GM19025 (cell line): Measurements from ENCODE around the gene P2RY14.
A peak's percentile ranks its signal among the peaks of the same experiment; 100 is the strongest.

ENCODE experiments used
- ATAC-seq: cut with Tn5 transposase; IDR thresholded peaks from one replicate; pipeline ENCODE4 v1.9.1; 2021; ENCODE audit warnings: mild to moderate bottlenecking, low read depth, moderate library complexity; ENCODE audit not compliant: unreplicated experiment

P2RY14 gene

DNA sequence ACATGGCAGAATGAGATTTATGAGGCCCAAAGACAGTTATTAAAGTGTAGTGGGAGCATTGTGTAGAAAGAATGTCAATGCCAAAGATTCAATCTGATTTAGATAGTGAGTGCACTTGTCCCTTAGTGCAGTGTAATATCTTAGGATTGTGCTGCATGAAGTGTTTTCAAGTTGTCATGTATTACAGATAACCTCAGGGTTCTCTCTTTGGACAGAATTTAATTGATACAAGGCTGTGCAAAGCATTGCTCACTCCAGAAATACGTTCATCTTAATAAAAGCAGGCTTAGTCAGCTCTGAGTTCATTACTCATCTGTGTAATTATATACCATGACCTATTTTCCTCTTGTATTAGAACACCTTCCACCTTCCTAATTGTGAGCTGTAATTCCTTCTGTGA is 59.3 kb downstream of the P2RY14 start:
- ATAC-seq, result no peak

DNA sequence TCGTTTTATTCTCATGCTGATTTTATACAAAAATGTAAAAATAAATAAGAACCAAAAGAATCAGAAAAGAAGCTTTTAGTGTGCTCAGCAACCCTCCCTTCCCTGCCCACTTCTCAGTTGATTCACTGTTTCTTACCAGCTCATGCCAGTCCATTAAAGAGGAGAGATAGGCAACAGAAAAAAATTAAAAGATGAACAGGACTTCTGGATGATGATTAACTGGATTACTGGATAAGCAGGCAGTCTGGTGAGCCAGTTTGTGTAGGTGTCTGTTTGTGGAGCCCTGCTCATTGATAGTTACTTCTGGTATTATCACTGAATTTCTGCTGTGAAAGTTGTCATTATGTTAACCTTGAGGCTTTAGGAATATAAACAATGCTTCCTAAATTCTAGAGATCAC is 60.2 kb downstream of the P2RY14 start:
- ATAC-seq, result no peak

DNA sequence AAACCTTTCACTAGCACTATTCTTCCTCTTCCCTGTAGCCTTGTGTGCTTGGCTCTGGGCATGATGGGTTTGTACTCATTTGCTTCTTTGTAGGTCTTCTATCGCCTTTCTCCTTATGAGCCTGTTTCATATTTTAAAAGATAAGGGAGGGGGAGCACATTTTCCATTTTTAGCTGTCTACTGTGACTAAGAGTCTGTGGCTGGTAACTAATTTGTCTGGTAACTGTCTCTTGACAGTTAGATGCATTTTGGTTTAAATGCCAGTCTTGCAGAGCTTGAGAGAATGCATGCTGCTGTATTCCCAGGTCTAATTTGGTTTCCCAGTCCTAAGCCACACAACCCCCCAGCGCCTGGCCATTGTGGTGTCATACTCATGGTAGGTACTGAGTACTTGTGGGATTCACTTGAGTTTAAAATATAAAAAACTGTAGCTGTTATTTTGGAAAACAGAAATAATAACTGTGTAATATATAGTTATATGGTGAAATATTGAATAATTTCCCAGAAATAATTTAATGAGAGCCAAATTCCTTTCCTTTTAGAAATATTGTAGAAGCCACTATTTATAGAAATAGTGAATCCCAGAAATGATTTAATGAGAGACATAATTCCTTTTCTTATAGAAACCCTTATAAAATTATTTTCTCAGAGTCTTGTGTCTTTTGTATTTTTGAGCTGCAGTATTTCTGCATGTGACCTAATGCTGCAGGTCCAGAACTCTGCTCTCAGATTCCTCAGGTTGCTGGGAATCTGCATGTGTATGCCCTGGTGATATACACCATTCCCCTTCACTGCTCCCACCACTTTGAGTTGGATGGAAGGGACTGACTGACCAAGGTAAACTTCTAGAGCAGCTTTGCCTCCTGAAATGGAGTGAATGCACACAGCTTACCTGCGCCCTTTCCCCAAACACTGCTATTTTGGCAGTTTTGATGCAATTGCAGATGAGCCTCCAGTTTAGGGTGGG is 61.4 kb downstream of the P2RY14 start:
- ATAC-seq, result no peak

DNA sequence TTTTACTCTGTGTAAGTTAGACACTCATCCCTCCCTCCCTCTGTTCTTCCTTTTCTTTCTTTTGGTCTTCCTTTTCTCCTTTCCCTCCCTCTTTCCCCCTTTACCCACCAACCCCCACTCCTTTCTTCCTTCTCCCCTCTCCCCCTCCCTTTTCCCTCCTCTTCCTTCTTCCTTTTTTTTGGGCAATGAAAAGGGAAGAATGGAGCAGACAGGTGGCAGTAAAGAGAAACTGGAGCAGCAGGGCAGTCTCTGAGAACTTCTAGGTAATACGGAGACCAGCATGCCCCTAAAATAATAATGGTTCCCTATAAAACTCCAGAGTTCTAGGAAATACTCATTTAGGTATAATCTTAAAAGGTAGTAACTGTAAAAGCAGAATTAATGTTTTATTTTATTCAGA is 63.9 kb downstream of the P2RY14 start:
- ATAC-seq, result no peak

DNA sequence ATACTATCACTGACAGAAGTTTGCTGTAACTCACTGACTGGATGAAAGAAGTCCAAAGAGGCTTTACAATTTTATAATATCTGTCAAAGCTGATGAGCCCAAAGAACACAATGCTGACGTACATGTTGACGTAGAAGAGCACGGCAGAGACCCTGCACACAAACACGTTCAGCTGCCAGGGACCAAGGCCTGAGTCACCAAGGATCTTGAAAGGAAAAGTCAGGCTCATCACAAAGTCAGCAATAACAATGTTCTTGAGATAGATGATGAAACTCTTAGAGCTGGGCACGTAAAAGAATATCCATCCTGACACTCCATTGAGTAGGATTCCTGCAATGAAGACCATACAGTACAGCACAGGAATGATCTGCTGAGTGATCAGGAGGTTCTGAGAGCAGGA is 64.5 kb downstream of the P2RY14 start:
- no peak for ATAC-seq

DNA sequence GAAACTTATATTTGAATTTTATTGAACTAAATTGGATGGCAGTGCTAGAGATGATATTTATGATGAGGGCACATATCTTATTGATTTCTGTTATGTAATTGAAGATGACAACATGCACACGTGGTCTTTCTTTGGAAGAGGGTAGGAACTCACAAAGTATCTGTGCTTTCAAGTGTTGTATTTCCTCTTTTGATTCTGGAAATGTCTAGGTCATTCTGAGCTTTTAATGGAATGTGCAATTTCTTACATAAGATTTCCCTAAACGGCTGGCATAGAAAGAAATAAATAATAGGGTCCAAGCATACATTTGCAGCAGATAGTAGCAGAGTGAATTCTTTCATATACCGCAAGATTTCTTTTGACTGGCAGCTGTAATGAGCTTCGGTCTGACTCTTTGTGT is 65.2 kb downstream of the P2RY14 start:
- ATAC-seq, result no peak

DNA sequence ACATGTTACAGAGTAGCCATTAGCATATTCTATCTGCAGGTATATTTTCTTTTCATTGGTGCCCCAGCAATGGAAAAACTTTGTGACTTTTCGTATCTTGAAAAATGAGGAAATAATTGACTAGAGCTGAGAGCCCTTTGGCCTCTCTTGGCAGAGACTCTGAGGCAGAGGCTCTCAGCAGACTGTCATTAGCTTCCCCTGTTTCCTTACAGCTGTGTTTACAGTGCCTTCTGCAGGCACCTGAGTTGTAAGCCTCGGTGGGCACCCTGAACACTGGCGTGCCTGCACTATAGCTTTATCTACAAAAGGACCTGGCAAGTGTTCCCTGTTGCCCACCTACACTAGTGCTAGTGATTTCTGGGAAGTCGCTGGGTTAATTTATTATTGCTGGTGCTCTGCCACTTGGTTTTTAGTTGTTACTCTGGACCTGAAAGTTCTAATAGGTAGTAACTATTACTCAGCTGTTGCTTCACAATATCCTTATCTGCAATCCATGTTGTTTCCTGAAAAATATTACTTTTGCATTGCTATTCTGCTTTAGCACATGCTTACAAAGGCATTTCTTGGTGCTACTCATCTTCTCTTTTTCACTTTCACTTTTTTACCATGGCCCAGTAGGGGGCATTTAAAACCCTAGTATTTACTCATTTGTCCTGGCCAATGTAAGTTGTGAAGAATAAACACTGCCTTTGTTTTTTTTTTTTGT is 67.5 kb downstream of the P2RY14 start:
- no peak for ATAC-seq

DNA sequence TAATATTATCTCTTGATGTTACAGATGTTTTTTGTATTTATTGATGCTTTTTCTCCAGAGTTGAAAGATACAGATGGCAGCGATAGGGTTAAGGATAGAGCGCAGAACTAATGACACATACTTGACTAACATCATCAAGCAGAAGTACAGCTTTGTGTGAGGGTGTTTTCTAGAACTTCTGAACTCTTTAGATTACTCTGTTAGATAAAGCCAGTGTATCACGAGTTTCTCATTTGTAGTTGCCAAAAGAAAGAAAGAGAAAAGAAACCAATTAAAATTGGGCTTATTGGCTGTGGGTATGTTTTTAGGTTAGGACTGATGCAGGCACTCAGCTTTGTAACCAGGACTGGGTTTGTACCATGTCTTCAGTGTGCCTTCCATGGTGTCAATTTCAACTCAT is 68.7 kb downstream of the P2RY14 start:
- ATAC-seq, result no peak

DNA sequence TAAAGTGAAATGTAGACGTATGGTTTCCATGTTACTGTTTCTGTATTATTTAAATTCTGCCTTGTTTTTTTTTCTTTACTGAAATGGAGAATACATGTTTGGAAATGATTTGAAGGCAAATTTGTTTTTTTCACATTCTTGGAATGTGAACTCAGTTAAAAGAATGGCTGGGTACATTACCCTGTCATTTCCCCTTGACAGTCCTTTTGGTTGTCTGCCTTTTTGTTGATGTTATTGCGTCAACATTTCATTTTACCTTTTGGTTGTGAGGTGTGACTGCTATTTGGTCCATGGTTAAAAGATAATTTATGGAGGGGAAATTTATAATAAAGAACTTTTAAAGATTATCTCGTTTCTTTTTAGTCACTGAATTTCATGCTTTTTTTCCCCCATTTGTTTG is 72.1 kb downstream of the P2RY14 start:
- ATAC-seq, result no peak

DNA sequence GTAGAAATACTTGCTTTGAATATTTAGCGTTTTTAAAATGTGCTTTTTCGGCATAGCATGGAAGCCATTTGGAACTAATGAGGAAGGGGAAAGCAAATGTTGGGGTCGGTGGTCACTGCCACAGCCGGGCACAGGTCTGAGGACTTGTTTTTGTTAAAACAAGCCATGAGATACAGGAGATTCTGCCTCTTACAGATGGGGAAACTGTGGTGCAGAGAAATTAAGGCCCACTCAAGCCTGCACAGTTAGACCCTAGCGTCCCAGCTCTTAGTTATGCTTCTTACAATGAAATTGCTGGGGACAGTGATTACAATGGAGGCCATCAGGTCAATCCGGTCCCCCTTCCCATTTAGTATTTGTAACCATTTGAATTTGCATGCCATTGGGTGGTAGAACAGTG is 72.9 kb downstream of the P2RY14 start:
- ATAC-seq, result no peak

DNA sequence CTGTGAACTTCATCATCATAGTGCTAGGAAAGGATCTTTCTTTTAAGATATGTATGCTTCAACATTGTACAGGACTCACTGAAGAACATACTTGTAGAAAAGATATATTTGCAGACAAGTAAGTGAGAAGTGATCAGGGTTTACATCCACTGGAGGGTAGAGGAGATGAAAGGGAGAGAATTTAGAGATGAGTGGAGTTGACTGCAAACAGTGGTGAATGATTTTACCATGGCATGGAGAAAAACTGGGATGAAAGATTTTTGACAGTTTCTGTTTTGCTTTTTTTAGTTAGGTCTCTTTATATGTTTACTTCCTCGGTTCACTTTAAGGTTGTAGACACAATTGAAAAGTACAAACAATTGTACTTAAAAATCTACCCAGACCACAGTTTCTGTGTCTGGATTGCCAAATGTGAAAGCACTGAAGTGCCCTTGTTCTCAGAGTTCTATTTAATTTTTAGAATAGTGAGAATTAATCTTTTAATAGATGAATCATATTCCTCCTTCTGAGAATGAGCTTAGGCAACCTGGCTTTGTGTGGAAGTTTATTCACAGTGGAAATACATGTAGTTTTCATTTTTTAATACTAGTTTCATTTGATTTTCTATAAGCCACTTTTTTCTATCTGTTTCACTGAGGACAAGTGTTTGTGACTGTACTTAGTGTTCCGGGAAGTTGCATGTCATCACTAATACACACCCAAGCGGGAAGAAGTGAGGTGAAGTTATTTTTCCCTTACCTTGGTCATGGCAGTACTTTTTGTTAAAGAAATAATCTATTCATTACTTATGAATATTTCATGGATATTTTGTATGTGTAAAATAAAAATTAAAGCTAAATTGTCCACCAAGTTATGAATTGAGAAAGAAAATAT is 73.6 kb downstream of the P2RY14 start:
- no peak for ATAC-seq

DNA sequence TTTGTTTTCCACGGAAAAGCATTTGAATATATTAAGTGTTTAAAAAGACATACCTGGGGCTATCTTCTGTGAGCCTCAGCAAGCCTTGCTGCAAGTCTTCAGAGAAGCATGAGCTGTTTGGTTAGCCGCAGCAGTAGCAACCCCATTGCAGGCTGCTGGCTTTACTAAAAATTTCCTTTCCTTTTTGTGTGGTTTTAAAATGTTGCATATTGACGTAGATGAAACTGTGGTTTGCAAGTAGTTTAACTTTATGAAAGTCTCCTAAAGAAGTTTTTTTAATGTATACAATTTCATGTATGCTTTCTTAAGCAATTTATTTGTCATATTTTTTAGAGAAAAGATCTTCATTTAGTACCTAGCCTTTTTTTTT is 75.3 kb downstream of the P2RY14 start, which contains the start of gene GPR171:
Gene GPR171 (minus strand): TSS at position 166 of the 370 bp plus-strand sequence. CDS start 3,830 bp downstream, outside the sequence.
- peak; percentile 89 for ATAC-seq

DNA sequence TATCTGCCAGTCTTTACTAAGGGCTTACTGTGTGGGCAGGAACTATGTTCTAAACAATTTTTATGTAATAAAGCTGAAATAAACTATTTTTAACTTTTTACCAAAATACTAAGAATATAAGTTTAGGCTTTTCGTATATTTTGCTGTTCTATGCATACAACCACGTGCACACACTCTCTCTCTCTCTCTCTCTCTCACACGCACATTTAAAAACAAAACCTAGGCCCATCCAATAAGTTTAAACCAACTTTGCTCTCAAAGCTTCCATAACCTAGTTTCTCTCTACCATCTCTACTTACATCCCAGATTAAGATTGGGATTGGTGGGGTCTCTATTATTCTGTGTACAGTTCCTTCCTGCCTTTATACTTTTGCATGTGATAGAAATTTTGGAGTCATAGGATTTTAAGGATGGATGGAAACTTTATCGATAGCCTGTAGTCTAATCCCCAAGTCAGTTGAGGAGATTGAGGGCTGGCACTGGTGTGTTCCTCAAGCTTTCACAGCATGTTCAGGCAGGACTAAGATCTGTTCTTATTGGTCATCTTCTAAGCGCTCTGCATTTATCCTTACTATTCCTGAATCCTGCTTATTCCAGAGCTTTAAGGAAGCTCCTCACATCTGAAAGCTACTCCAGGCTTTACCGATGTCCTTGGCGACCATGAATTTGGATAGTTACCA is 77.2 kb downstream of the P2RY14 start:
- ATAC-seq, result no peak

DNA sequence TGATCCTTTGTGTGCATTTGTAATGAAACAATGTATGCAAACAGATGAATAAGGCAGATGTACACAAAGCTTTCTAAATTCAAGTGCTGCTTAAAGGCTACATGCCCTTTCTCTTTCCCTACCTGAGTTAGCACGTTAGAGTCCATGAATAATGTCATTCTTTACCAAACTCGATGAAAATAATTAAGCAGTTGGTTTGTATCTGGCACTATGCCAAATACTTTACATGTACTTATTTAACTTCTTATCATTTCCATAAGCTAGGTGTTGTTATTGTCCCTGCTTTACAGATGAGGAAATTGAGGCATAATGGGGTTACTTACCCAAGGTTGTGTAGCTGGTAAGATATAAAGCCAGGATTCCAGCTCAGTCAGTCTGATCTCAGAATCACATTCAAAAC is 77.8 kb downstream of the P2RY14 start:
- ATAC-seq, result no peak

DNA sequence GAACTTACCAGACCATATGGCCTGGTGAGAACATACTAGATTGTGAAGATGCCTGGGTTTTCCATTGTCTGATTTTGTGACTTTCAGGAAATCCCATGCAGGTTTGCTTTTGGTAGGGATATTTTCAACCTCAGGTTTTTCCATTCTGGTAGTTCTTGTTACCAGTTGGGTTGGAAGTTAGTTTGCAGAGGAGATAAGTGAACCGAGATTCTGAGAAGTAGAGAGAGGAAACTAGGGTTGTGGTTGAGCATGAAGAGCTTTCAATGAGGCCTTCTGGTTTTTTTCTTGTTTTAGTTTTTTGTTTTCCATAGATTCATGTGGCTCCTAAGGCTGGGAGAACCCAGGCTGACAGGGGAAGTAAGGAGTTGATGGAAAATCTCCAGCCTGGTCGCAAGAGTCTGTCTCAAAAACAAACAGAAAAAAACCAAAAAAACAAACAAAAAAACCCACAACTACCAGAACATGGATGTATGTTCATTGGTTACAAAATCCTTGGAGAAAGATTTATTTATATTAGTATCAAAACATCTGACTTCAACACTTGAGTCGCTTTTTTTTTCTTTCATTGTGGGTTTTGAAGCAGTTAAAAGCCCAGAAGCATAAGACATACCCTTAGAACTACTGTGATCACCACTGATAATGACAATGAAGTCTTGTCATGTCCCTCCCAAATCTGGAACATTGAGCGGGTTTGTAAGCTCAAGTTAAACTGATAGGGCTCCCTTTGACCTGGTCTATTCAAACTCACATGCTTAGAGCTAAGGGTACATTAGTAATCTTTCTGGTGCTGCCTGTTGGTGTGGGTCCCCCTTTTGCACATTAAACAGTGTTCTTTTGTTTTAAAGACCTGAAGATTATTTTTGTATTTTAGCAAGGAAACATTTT is 78.5 kb downstream of the P2RY14 start:
- no peak for ATAC-seq

DNA sequence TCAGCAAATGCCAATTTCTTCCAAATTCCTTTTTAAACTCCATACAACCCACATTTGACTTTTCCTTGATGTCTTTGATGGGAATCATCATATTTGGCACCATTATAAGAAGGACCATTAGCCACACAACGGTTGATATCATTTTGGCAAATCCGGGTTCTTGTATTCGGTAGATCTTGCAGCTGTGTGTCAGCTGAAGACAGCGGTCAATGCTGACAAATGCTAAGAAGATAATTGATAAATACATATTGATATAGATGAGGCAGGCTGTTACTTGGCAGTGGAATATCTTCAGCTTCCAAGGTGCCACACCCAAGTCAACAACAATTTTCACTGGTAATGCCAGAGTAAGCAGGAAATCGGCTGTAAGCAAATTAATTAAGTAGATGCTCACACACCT is 79.5 kb downstream of the P2RY14 start:
- no peak for ATAC-seq

DNA sequence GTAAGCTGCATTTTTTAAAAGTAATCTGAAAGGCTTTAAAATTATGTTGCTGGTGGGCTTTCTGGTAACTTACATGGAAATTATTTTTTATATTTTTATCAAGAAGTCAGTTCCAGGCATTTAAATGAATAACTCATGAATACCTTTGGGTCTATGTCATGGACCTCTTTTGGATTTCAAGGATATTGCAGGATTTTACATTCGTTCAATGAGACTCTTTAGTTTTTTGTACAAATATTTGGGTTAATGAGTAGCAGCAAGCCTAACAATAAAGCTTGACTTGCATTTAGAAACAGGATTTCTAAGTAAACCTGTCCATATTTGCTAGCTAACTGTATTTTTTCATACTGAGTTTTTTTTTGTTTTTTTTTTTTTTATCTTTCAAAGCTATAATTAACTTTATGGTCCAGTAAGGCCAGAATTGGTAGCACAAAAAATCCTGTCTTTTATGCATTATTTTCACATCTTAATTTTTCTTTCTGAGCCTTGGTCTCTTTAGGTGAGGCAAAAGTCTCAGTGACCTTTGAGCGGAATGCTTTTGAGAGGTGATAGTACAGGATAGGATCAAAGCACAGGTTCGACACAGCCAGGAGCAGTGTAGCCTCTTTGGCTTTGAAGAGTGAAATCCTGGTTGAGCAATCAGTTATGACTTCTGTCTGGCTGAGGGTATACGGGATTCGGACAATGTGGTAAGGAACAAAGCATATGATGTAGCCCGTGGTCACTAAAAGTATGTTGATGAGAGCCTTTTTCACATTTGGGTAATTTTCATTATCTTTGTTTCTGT is 80.2 kb downstream of the P2RY14 start:
- no peak for ATAC-seq

DNA sequence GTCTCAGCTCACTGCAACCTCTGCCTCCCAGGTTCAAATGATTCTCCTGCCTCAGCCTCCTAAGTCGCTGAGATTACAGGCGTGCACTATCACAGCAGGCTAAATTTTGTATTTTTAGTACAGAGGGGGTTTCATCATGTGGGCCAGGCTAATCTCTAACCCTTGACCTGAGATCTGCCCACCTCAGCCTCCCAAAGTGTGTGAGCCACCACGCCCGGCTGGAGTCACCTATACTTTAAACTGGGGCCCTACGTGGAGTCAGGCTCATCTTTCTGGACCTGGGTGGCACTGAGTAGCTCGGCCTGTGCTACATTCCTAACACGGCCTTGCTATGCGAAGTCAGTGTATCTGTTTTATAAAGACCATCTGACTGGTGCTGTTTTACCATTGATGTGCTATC is 81.1 kb downstream of the P2RY14 start:
- no peak for ATAC-seq

DNA sequence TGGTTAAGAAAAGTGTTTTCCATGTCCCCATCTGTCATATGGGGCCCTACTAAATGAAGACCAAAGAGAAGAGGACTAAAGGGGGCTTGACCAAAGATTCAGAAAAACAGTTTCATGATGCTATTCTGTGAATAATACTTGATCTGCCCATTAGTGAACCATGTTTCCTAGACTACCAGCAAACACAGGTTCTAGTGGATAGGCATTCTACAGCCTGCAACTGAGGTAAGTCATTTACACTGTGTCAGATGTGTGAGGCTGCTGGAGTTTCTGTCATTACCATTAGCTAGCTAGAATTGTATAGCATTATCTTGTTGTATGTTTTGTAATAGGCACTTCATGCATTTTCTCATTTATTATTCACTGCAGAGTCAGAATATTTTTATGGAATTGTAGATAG is 81.9 kb downstream of the P2RY14 start:
- no peak for ATAC-seq
